AML-193 (cell line): Measurements from ENCODE around the gene MUC4.
"Not testable (repeated sequence)": the region's sequence is repeated elsewhere in the genome, so short reads cannot be mapped to it uniquely, and the experiment has no call there.

Experiments used
- DNase-seq, 2 experiments: peaks; one replicate each; lab custom pipeline; 2025; lab: John Stamatoyannopoulos, UW

Gene MUC4

GRCh38 chr3:195744437-195744836, 67.3 kb downstream of the MUC4 start:
- no peak for DNase-seq

- no peak for DNase-seq
These were observed 72.1 kb downstream of the MUC4 start for GRCh38 chr3:195739561-195740111.

DNA sequence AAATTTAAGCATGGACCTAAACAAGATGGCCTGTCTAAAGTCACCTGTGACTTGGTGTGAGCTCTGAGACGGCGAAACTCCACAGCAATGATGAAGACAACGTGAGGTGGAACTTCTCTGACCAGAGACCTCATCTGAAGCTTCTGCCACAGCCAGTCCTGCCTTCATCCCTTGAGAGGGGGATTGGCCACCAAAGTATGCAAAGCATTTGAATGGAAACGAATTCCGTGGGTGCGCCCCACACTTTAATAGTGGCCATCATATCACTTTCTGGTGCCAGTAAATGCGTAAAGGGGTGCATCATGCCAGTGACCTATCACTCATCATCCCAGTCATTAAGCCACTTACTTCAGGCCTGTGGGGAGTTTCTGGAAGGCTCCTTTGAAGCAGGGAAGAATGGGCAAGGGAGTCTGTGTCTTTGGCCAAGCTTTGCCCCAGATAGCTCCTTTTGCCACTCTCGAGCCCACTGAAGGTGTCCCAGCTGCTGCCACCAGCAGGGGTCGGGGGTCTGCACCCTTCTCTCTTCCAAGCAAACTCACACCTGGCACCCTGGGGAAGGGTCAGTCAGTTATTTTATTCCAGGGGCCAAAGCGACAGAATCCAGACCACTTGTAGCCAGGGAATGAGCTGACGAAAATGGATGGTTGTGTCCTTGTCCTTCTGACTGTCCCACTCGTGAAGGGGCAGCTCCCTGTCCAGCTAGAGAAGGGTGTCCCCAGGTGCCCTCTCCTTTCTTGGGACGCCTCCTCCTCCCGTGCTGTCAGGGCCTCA, 73.3 kb downstream of the MUC4 start:
- DNase-seq, result no peak

GRCh38 chr3:195737782-195738181, 73.9 kb downstream of the MUC4 start:
- not testable (repeated sequence) for DNase-seq

DNA sequence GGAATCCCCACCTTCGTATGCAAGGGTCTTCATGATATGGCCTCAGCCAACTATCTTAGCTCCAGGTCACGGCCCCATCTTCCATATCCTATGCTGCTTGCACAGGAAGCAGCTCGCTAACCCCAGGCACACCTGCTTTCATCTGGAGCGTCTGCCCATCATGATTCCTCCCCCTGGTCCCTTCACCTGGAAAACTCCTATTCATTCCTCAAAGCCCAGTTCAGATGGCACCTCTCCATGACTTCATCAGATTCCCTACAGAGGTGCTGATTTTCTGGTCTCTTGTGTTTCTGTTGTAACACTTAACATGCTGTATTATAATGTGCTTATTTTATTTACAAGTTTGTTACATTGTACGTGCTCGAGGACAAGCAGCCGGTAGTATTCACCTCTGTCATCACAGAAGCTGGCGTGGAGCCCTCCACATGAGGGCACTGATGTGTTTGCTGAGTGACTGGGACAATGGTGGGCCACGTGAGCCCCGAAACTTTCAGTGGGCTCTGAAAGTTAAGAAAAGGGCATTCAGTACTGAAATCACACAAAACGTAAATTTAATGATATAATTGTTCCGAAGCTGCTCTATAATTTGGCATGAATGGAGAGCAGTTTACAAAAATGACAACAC, 74.8 kb downstream of the MUC4 start:
- DNase-seq, result no peak

DNA sequence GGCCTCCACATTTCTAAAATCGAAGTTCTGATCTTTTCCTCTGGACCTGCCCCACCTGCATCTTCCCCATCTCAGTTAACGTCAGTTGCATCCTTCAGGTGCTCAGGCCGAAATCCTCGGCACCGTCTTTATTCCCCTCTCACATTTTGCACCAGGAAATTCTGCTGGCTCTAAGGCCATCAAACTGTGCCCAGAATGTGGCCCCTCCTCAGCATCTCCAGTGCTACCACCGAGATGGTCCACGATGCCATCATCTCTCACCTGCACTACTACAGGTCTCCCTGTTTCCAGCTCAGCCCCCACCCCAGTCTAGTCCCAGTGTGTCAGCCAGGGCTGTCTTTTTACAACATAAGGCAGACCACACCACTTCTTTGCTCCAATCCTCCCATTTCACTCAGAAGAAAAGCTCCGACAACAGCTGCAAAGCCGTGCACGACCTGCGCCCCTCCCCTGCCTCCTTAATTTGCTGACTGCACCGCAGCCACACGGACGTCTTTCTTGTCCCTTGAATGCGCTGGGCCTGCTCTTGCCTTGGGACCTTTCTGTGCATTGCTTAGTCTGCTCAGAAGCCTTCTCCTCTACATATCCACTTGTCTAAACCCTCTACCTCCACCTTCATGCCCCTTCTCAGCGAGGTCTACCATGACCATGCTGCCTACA, 76.6 kb downstream of the MUC4 start:
- DNase-seq, result no peak

- DNase-seq, result no peak
These were observed 78.8 kb downstream of the MUC4 start for GRCh38 chr3:195732940-195733339.

- DNase-seq, result no peak
These were observed 80.3 kb downstream of the MUC4 start for GRCh38 chr3:195731356-195731905.

- DNase-seq, result no peak
These were observed 82.1 kb downstream of the MUC4 start for GRCh38 chr3:195729476-195730251.

GRCh38 chr3:195728789-195729188, 82.9 kb downstream of the MUC4 start:
- not testable (repeated sequence) for DNase-seq

DNA sequence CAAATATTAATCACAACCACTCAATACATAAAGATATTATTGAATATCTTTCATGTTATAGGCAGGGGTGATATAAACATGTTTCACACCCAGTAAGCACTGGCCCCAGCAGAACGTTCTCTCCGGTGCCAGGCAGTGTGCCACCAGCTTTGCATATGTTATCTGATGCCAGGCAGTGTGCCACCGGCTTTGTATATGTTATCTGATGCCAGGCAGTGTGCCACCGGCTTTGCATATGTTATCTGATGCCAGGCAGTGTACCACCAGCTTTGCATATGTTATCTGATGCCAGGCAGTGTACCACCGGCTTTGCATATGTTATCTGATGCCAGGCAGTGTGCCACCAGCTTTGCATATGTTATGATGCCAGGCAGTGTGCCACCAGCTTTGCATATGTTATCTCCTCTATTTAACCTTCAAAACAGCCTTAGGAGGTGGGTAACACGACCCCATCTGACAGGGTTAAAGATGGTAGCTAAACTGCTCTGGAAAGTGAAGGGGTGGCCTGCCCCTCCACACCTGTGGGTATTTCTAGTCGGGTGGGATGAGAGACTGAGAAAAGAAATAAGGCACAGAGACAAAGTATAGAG, 84.0 kb downstream of the MUC4 start:
- DNase-seq, result no peak

DNA sequence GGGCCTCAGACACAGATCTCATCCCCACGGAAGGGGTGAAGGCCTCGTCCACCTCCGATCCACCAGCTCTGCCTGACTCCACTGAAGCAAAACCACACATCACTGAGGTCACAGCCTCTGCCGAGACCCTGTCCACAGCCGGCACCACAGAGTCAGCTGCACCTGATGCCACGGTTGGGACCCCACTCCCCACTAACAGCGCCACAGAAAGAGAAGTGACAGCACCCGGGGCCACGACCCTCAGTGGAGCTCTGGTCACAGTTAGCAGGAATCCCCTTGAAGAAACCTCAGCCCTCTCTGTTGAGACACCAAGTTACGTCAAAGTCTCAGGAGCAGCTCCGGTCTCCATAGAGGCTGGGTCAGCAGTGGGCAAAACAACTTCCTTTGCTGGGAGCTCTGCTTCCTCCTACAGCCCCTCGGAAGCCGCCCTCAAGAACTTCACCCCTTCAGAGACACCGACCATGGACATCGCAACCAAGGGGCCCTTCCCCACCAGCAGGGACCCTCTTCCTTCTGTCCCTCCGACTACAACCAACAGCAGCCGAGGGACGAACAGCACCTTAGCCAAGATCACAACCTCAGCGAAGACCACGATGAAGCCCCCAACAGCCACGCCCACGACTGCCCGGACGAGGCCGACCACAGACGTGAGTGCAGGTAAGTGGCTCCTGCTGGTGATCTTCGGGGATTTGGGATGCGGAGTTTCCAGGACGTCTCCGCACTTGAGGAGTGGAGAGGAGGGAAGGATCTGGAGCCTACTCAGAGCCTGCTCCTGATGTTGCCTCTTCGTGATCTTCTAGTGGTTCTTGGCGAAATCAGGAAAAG, 85.6 kb downstream of the MUC4 start:
- DNase-seq, result not testable (repeated sequence)

- not testable (repeated sequence) for DNase-seq
These were observed 87.4 kb downstream of the MUC4 start for GRCh38 chr3:195724363-195724762.

DNA sequence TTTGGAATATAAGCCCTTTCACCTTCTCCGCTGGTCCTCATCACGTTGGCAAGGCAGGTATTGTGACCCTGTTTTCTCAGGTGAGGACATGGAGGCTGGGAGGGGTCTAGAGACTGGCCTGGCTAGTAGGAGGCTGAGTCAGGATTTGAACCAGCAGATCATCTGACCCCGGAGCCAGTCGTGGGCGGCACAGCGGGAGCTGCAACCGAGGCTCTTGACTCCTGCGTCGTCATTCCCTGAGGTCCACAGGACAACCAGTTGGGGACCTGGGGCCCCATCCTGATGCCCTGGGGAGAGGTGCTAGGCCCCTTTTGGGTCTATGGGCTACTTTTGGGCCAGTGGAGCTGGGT, 88.8 kb downstream of the MUC4 start:
- DNase-seq, result not testable (repeated sequence)

DNA sequence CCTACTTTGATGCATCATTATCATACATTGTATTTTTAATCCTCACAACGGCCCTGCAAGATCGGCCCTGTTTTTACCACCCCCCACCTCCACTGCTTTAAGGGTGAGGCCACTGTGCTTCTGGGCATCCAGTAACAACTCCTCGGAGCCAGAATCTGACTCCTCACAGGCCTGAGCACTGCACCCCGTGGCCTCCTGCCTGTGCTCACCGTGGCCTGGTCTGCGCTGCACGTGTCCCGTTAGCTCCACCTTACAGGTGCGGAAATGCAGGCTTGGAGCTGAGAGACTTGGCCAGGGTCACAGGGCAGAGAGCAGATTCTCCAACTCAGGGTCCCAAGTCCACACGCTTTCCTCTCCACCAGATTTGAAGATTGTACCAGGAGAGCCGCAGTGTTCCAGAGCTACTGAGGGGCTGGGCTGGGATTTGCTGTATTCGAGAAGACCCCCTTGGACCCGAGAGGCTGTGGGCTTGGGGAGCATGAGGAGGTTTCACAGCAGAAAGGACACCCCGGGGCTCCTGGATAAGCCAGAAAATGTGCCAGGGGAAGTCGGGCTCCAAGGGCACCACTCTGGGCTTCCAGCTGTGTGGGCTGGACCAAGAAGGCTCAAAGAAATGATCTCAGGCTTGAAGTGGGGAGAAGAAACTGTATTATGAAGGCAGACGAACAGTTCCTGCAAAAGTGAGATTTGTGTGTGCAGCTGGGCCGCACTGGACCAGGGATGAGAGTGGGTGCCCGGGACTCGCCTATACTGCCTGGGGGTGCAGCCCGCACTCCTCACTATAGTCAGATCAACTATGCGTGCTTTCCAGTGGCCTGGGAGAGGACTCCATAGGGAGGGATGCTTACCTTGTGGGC, 89.4 kb downstream of the MUC4 start:
- DNase-seq, result not testable (repeated sequence)

DNA sequence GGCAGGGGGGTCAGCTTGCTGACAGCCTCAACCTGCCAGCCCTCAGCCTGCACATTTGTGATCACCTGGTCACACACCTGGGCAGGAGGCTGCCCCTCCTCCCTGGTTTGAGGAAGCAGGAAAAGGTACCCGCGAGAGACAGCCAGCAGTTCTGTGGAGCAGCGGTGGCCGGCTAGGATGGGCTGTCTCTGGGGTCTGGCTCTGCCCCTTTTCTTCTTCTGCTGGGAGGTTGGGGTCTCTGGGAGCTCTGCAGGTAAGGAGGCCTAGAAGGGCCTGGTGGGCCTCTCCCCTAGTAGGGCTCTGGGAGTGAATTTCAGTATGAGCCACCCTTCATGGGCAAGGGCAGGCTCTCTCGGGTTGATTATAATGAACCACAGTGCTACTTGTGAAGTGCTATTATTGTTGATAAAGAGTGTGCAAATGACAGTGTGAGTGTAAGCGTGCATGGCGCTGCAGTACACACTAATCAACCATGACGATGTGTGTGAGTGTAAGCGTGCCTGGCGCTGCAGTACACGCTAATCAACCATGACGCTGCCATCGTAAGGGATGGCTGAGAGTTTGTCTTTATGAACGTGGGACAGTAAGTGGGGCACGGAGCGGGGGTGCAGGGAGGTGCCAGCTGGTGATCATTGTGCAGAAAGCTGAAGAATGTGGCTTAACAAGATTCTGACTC, 90.8 kb downstream of the MUC4 start, which contains the start of gene MUC20:
Gene MUC20 (plus strand): TSS at position 148 of the 676 bp plus-strand sequence. CDS start 30 bp downstream, at position 178.
- DNase-seq, result not testable (repeated sequence)

DNA sequence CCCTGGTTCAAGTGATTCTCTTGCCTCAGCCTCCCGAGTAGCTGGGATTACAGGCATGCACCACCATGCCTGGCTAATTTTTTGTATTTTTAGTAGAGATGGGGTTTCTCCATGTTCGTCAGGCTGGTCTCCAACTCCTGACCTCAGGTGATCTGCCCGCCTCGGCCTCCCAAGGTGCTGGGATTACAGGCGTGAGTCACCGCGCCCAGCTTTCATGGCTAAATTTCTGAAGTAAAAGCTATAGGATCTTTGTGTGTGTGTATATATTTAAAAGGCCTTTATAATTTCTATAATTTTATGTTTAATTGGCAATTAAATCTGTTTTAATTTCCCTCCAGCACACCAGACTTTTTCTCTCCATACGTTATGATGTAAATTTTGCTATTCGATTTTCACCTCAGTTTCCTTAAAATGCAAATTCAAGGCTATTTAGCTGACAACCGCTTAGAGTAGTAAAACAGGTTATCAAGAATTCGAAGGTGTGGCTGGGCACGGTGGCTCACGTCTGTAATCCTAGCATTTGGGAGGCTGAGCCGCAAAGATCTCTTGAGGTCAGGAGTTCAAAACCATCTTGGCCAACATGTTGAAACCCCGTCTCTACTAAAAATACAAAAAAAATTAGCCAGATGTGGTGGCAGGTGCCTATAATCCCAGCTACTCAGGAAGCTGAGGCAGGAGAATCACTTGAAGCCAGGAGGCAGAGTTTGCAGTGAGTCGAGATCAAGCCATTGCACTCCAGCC, 92.0 kb downstream of the MUC4 start:
- DNase-seq, result not testable (repeated sequence)

DNA sequence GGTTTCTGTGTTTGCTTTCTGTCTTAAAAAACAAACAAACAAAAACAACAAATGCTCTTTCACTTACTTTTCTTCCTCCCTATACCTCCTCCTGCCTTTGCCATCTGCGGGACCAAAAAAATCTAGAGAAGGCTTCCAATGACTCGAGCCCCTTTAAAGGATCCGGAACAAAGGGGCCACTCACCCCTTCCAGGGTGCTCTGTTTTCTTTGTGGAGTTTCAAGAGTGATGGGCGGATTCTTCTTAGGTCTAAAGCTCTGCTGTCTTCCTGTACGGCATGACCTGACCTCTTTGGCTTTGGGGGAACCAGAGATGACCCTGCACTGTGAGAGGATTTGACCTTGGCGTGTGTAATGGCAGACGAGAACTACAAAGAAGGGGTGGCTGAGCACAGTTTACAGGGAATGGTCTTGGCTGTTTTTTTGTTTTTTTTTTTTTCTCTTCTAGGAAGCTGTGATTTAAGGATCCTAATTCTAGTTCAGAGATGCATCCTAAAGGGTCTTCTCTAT, 93.2 kb downstream of the MUC4 start:
- DNase-seq, result no peak
